ENCODE data around the gene CASP8. TPM values are rescaled to one million over a fixed set of nuclear protein-coding genes. Genes with fewer than 3 reads are reported as not detected.

CASP8 gene
- total and polyA plus RNA-seq, 2 donors (not counting 1 experiment from before 2014, with no cell fraction given) = 76.7 to 120 TPM

DNA sequence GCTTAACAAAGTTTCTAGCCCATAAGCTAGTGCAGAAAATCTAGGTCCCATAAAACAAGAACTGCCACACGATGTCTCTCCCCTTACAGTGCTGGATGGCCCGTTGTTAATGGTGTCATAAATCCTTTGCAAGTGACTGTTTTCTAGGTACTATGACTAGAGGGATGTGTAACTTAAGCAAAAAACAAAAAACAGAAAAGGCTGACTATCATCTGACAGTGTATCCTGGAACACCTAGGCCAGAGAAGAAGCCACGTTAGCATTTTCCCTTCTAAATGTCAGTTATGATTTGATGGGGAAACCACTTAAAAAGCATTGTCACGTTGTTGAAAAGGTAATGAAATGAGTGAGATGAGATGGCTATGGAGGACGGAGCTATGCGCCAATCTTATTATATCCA lies 2.4 kb downstream of the CASP8 start:
- no CpG with 5 or more reads among the region's 6 CpGs for WGBS (ENCODE audit: insufficient coverage)
- Mint-ChIP-seq H3K4me1 (peaks cover 80% of the 10 kb centered on the region), H3K9me3 (ENCODE audit: insufficient read depth) (no peaks in the 10 kb centered on the region), H3K4me3 (peak overlapping the region; percentile 68), H3K27ac (peak overlapping the region; percentile 57), H3K27me3 (no peaks in the 10 kb centered on the region)
- no peak for ATAC-seq (ENCODE audit: low read depth)
- peak overlapping the region; percentile 87 for H3K4me2 ChIP-seq (replicated peaks; ENCODE audit: low read depth, low read length, poor library complexity, severe bottlenecking)
- DNase-seq = no peak
- no peaks in the 10 kb centered on the region for H3K27me3 ChIP-seq (replicated peaks in 1 of 4; ENCODE audit: control extremely low read depth in 1 of 4, control insufficient read depth in 3 of 4, insufficient read depth in 4 of 4, low read length in 3 of 4)
- H3K4me3 ChIP-seq (ENCODE audit: control extremely low read depth in 1 of 5, extremely low read depth in 1 of 5, insufficient read depth in 1 of 5, low read depth in 2 of 5, low read length in 4 of 5) = peak overlapping the region in 3 of 5 experiments; percentile 7 to 42 (median 16)
- H3K4me1 ChIP-seq (ENCODE audit: control insufficient read depth in 2 of 2, insufficient read depth in 2 of 2, low read length in 2 of 2) = peaks cover 54 to 64% of the 10 kb centered on the region in 2 donors
- ChIA-PET POLR2A (no interaction called here), CTCF (interaction anchor here (1.1 to 10.9 kb wide), 7 partner anchors 11 to 102 kb away, joined by 3 to 123 read pairs (median 8); partner anchors contain the start of gene CASP10)
- intact Hi-C loops (cut with micrococcal nuclease) = loop anchor here (5.0 kb wide), 1 partner anchor 380 kb away; the partner anchor contains the start of gene TMEM237
- peaks cover 9 to 20% of the 10 kb centered on the region in 2 experiments for H3K36me3 ChIP-seq (replicated peaks in 1 of 2; ENCODE audit: control extremely low read depth in 1 of 2, control insufficient read depth in 1 of 2, extremely low read depth in 1 of 2, insufficient read depth in 2 of 2, low read length in 1 of 2)
- peaks cover 83% of the 10 kb centered on the region for H3K79me2 ChIP-seq (ENCODE audit: control insufficient read depth, insufficient read depth, low read length)
- H3K27ac ChIP-seq (ENCODE audit: low read length in 2 of 2) = peak overlapping the region; percentile 19 to 37
- peak overlapping the region; percentile 21 for H2AFZ ChIP-seq (ENCODE audit: insufficient read depth, low read depth, low read length, poor library complexity, severe bottlenecking)
- peaks cover 29% of the 10 kb centered on the region for H4K20me1 ChIP-seq (ENCODE audit: control insufficient read depth, insufficient read depth, low read length, poor library complexity, severe bottlenecking)
- no peaks in the 10 kb centered on the region for H3K9me3 ChIP-seq (ENCODE audit: control extremely low read depth in 1 of 3, control insufficient read depth in 2 of 3, insufficient read depth in 1 of 3, low read length in 2 of 3)
- H3K9ac ChIP-seq (ENCODE audit: low read length) = peak overlapping the region; percentile 44
- TF ChIP-seq EZH2 (IDR thresholded peaks at IDR 0.05; ENCODE audit: borderline replicate concordance, insufficient read depth, low read depth, low read length, poor library complexity, severe bottlenecking) = no peak
- TF ChIP-seq, protein P1, sequence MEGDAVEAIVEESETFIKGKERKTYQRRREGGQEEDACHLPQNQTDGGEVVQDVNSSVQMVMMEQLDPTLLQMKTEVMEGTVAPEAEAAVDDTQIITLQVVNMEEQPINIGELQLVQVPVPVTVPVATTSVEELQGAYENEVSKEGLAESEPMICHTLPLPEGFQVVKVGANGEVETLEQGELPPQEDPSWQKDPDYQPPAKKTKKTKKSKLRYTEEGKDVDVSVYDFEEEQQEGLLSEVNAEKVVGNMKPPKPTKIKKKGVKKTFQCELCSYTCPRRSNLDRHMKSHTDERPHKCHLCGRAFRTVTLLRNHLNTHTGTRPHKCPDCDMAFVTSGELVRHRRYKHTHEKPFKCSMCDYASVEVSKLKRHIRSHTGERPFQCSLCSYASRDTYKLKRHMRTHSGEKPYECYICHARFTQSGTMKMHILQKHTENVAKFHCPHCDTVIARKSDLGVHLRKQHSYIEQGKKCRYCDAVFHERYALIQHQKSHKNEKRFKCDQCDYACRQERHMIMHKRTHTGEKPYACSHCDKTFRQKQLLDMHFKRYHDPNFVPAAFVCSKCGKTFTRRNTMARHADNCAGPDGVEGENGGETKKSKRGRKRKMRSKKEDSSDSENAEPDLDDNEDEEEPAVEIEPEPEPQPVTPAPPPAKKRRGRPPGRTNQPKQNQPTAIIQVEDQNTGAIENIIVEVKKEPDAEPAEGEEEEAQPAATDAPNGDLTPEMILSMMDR (IDR thresholded peaks at IDR 0.05) = no peak

DNA sequence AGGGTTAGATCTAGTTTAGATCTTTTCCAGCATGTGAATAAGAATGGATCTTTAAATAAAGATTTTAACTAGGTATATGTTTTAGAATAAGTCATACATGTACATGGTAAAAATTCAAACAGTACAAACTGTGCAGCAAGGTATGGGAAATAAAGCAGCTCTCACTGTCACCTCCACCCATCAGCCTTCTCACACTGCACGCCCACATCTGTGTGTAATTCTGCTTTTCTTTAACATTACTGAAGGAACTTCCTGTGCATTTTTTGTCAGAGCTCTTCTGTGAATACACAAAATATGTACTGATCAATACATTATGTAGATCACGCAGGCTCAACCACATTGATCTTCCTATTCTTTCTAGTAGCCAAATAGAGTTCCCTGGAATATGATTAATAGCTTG lies 3.4 kb downstream of the CASP8 start:
- peak overlapping the region in 1 of 2 donors; percentile 37 for H3K27ac ChIP-seq (ENCODE audit: low read length in 2 of 2)
- peaks cover 94% of the 10 kb centered on the region for H3K79me2 ChIP-seq (ENCODE audit: control insufficient read depth, insufficient read depth, low read length)
- no peak overlapping the region for H2AFZ ChIP-seq (ENCODE audit: insufficient read depth, low read depth, low read length, poor library complexity, severe bottlenecking)
- 0% methylated on average over 1 of the region's 2 CpGs for WGBS (ENCODE audit: insufficient coverage)
- CTCF ChIA-PET = interaction anchor here (0.6 to 10.9 kb wide), 5 partner anchors 12 to 945 kb away, joined by 3 to 123 read pairs (median 10); no protein-coding TSS in a partner anchor
- intact Hi-C loops (cut with micrococcal nuclease) = loop anchor here (5.0 kb wide), 1 partner anchor 379 kb away; the partner anchor contains the start of gene TMEM237
- peaks cover 73% of the 10 kb centered on the region for H3K4me1 Mint-ChIP-seq
- peak overlapping the region; percentile 87 for H3K4me2 ChIP-seq (replicated peaks; ENCODE audit: low read depth, low read length, poor library complexity, severe bottlenecking)
- no peak overlapping the region for H3K9ac ChIP-seq (ENCODE audit: low read length)
- no peak for TF ChIP-seq EZH2 (IDR thresholded peaks at IDR 0.05; ENCODE audit: borderline replicate concordance, insufficient read depth, low read depth, low read length, poor library complexity, severe bottlenecking)
- TF ChIP-seq, protein P1 (IDR thresholded peaks at IDR 0.05) = no peak
- H3K4me1 ChIP-seq (ENCODE audit: control insufficient read depth in 2 of 2, insufficient read depth in 2 of 2, low read length in 2 of 2) = peaks cover 51 to 53% of the 10 kb centered on the region in 2 donors
- no peaks in the 10 kb centered on the region for H3K27me3 ChIP-seq (replicated peaks in 1 of 4; ENCODE audit: control extremely low read depth in 1 of 4, control insufficient read depth in 3 of 4, insufficient read depth in 4 of 4, low read length in 3 of 4)
- H4K20me1 ChIP-seq (ENCODE audit: control insufficient read depth, insufficient read depth, low read length, poor library complexity, severe bottlenecking) = peaks cover 39% of the 10 kb centered on the region
- no peak overlapping the region for H3K4me3 ChIP-seq (ENCODE audit: control extremely low read depth in 1 of 5, extremely low read depth in 1 of 5, insufficient read depth in 1 of 5, low read depth in 2 of 5, low read length in 4 of 5)
- no peak for ATAC-seq (ENCODE audit: low read depth)
- no peaks in the 10 kb centered on the region for H3K9me3 ChIP-seq (ENCODE audit: control extremely low read depth in 1 of 3, control insufficient read depth in 2 of 3, insufficient read depth in 1 of 3, low read length in 2 of 3)
- no peaks in the 10 kb centered on the region for H3K27me3 Mint-ChIP-seq
- POLR2A ChIA-PET = no interaction called here
- H3K27ac Mint-ChIP-seq = peak overlapping the region; percentile 37
- no peaks in the 10 kb centered on the region for H3K9me3 Mint-ChIP-seq (ENCODE audit: insufficient read depth)
- peaks cover 12 to 29% of the 10 kb centered on the region in 2 experiments for H3K36me3 ChIP-seq (replicated peaks in 1 of 2; ENCODE audit: control extremely low read depth in 1 of 2, control insufficient read depth in 1 of 2, extremely low read depth in 1 of 2, insufficient read depth in 2 of 2, low read length in 1 of 2)
- peak overlapping the region; percentile 46 for H3K4me3 Mint-ChIP-seq
- no peak for DNase-seq

All from B cell (primary cell).